HG03354 (cell line): Measurements from ENCODE around the gene PCSK5.

Source experiments
- ATAC-seq: cut with Tn5 transposase; IDR thresholded peaks from one replicate; pipeline ENCODE4 v1.9.1; 2021; ENCODE audit warnings: mild to moderate bottlenecking; ENCODE audit not compliant: unreplicated experiment, poor library complexity, severe bottlenecking

PCSK5 gene

GRCh38 chr9:75995066-75995465 is 104.6 kb downstream of the PCSK5 start:
- ATAC-seq: no peak

DNA sequence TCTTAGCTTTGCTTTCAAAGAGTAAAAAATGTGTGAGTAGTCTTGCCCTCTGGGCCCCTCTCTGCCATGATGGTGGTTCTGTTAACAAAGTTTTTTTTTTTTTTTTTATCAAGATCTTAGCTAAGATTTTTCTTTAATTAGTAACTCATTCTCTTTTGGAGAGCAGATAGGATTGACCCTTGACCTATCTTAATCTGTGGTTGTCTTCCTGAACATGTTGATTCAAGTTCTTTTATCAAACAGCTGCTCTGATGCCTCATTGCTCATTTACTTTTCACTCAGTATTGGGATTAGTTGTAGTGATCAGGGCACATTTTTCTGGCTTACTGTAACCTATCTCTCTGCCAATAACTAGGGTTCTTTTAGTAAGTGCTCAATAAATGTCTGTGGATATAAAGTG is 106.3 kb downstream of the PCSK5 start:
- ATAC-seq: no peak

DNA sequence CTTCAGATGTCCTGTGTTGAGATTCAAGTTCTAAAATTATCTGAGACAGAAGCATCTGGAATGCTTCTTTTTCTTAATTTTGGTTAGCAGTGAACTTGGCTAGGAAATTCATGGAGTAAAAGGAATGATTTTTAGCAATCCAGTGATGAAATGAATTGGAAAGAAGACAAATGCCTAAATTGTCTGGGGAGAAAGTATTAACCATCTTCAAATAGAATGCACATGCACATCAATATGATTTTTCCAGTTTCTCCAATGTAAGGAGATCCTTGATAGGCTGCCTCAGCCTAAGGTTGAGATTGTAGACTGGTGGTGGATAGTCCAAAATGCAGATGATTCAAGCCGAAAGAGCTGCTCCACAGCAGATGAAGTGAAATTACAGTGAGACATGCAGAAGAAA is 106.7 kb downstream of the PCSK5 start:
- ATAC-seq: no peak

DNA sequence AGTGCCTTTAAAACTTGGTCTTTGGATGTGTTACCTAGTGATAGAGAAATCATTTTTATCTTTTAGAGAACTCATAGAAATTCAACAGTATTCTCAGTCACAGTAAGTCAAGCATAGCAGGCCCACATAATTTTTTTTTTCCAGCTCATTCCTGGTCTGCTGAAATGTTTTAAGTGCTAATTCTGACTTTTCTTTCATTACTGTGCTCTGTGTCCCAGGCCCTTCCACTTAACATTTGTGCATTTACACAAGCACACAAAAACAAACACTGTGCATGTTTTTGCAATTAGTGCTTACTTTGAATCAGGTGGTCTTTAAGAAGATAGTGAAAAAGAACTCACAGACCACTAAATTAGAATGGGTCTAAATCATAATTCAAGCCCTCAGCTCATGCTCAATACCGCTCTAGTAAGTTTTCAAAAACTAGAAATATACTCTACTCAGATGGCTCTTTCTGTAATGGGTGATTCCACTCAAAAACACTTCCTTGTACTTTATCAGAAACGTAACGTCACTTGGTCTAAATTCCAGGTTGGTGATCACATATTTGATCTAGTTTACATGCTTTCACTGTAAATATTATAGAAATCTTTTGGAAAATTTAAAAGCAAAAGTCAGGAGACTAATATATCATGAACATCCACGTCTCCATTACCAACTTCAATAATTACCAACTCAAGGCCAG is 107.8 kb downstream of the PCSK5 start:
- ATAC-seq: no peak

DNA sequence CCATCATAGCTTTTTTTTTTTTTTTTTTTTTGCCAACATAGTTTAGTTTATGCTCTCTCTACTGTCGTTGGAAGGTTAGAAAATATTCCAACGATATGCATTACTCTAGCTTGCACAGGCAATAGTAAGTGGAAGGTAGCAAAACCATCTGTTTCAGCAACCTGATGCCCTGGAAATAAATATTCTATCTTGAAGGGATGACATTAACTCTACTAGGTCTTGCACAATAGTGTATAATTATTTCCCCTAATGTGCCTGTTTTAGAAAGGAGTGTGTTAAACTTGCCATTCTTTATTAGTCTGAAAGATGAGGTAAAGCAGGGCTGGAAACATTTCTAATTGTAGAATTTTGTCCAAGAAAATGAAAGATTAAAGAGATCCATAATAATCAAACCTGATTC is 111.0 kb downstream of the PCSK5 start:
- no peak for ATAC-seq

GRCh38 chr9:76003041-76003440 is 112.6 kb downstream of the PCSK5 start:
- ATAC-seq: no peak

DNA sequence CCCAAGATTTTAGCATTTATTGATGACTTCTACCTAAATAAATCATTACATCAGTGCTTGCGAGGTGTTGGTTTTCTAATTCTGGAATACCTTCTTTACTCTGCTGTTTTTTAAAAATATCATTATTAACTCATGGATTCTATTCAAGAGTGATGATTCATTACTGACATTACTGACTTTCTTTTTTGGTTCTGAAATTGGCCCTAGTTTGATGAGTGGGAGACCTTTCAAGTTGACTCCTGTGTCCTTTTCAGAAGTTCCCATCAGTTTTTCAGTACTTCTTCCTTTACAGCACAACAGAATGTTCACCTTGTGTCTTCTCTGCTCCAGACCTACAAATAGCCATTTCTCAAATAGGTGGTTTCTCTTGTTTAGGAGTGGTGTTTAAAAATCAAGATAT is 114.1 kb downstream of the PCSK5 start:
- no peak for ATAC-seq

GRCh38 chr9:76007935-76008334 is 117.5 kb downstream of the PCSK5 start:
- ATAC-seq: no peak

DNA sequence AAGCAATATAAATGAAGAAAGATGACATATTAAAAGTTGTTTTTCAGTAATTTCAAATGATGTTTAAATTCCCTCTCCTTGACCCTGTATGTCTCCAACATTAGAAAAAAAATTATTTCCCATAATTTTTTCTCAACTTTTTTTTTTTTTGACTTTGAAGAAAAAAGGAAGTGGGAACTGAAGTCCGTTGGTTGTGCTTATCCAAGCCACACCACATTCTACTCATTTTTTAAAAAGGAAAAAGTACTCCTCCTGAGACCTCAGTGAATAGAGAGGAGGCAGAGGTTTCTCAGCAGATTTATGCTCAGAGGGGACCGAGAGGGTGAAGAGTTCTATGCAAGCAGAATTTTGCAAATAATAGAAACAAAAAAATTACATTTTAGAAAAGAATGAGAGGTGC is 123.3 kb downstream of the PCSK5 start:
- ATAC-seq: no peak

DNA sequence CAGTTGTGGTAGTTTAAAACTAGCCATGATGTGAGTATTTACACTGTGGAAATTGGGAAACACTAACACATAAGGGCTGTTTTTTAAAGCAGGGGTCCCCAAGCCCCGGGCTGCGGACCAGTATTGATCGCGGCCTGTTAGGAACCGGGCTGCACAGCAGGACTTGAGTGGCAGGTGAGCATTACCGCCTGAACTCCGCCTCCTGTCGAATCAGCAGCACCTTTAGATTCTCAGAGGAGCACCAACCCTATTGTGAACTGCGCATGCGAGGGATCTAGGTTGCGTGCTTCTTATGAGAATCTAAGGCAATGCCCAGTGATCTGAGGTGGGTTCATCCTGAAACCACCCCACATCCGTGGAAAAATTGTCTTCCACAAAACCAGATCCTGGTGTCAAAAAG is 127.8 kb downstream of the PCSK5 start:
- ATAC-seq: no peak

DNA sequence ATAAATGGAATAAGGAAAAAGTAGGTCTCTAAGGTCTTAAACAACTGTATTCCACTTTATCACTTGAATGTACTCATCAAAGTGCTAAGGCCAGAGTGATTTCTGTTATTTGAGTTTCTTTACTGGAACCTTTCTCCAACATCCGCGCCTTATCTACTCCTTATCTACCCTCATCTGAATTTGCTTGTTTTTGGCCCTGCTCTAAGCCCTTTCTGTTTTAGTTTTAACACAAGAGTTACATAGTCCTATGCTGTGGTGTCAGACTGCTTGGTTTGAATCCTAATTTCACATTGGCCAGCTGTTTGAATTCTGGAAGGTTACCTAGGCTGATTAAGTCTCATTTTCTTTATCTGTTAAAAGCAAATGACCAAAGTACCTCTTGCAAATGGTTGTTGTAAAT is 128.3 kb downstream of the PCSK5 start:
- no peak for ATAC-seq

- ATAC-seq: no peak
Measured at GRCh38 chr9:76020652-76021051, 130.2 kb downstream of the PCSK5 start.

GRCh38 chr9:76022317-76022716 is 131.8 kb downstream of the PCSK5 start:
- ATAC-seq: no peak

DNA sequence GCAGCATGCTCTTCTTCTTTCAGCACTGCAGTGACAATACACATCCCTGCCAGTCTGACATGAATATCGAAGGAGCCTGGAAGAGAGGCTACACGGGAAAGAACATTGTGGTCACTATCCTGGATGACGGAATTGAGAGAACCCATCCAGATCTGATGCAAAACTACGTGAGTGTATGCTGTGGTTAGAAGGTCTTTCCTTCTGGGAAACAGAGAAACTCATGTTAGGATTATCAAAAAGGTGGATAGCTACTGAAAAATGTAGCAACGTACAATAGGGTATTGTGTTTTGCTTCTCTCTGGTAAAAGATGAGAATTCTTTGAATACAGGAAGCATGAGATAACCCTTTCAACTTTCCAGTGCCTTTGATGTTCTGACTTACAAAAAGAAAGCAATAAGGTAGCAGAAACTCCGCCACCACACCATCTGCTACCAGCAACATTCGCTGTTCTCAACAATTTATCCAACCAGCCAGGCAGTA is 133.3 kb downstream of the PCSK5 start:
- no peak for ATAC-seq

- no peak for ATAC-seq
Measured at GRCh38 chr9:76025286-76025685, 134.8 kb downstream of the PCSK5 start.

- ATAC-seq: no peak
Measured at GRCh38 chr9:76026796-76027195, 136.3 kb downstream of the PCSK5 start.

DNA sequence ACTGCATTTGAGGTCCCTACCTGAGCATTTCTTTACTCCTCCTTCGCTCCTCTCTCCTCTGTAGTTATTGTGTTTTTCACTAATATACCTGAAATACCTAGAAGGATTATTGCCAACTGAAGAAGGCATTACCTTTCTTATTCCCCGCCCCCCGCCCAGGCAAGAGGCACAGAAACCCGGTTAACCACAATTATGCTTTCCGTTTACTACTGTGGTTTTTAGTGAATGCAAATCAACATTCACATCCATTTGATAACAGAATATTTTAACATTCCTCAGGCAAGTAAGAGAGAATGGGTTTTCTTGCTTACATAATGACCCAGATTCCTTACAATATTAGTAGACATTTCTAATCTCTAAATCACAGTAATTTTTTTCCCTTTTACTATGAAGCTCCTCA is 136.9 kb downstream of the PCSK5 start:
- no peak for ATAC-seq

DNA sequence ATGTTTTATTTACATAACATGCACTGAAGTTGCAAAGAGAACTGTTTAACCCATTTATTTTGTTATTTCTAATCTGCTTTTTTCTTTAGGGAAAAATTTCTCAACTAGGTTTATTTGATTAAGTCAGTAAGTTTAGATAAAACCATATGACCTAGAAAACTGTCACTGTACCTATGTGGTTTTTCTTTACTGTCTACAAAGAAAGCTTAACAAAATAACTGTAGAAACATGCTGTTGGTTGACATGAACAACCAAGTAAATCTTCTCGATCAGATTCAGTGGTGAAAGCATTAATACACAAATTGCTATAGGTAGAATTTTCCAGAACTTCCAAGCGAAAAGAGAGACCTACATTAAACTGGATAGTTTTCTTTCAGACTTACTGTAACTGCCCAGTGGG is 137.4 kb downstream of the PCSK5 start:
- no peak for ATAC-seq

GRCh38 chr9:76032038-76032796 is 141.7 kb downstream of the PCSK5 start:
- no peak for ATAC-seq

- no peak for ATAC-seq
Measured at GRCh38 chr9:76032797-76033373, 142.4 kb downstream of the PCSK5 start.

GRCh38 chr9:76034049-76034448 is 143.6 kb downstream of the PCSK5 start:
- ATAC-seq: no peak
